GM15510 (cell line): ENCODE data around the gene OLFML2B.

Experiments used
- POLR2A ChIP-seq: IDR thresholded peaks from 3 replicates; pipeline ENCODE4 v1.6.1; 2011; ENCODE audit warnings: borderline replicate concordance; ENCODE audit not compliant: insufficient read length; ENCODE audit errors: extremely low read depth

Gene OLFML2B

GRCh38 chr1:161954050-161954449, 69.6 kb downstream of the OLFML2B start:
- TF ChIP-seq POLR2A: no peak

GRCh38 chr1:161953256-161953920, 70.3 kb downstream of the OLFML2B start:
- no peak for TF ChIP-seq POLR2A

GRCh38 chr1:161952607-161953172, 71.0 kb downstream of the OLFML2B start:
- TF ChIP-seq POLR2A: no peak

- TF ChIP-seq POLR2A: no peak
Observed at GRCh38 chr1:161951646-161952045, 72.0 kb downstream of the OLFML2B start.

GRCh38 chr1:161950377-161950776, 73.3 kb downstream of the OLFML2B start:
- no peak for TF ChIP-seq POLR2A

GRCh38 chr1:161949548-161949947, 74.1 kb downstream of the OLFML2B start:
- no peak for TF ChIP-seq POLR2A

GRCh38 chr1:161948435-161948834, 75.2 kb downstream of the OLFML2B start:
- TF ChIP-seq POLR2A: no peak

GRCh38 chr1:161946071-161946987, 77.3 kb downstream of the OLFML2B start:
- TF ChIP-seq POLR2A: no peak

- no peak for TF ChIP-seq POLR2A
Observed at GRCh38 chr1:161945306-161946060, 78.2 kb downstream of the OLFML2B start.

GRCh38 chr1:161944381-161944780, 79.3 kb downstream of the OLFML2B start:
- TF ChIP-seq POLR2A: no peak

GRCh38 chr1:161943737-161944136, 79.9 kb downstream of the OLFML2B start:
- no peak for TF ChIP-seq POLR2A

- no peak for TF ChIP-seq POLR2A
Observed at GRCh38 chr1:161941726-161942436, 81.8 kb downstream of the OLFML2B start.

GRCh38 chr1:161940866-161941591, 82.6 kb downstream of the OLFML2B start:
- no peak for TF ChIP-seq POLR2A
